Testis (tissue), 2 donors: ENCODE results near the gene DDR1.

Source experiments
- POLR2A ChIP-seq: fragments of 450-650 bp; IDR thresholded peaks from one replicate; pipeline ENCODE4 v1.6.1; 2017; ENCODE audit warnings: antibody characterized with exemption, mild to moderate bottlenecking, moderate library complexity
- TF ChIP-seq, protein P1 (sequence below), 3 experiments: fragments of 450-650 bp in 2 of 3; fragments of 200-600 bp in 1 of 3; sonication (generic) in 1 of 3; IDR thresholded peaks; one replicate each; pipeline ENCODE4 v1.5.1; 2016 to 2019; ENCODE audit warnings: antibody characterized with exemption in 3 of 3, mild to moderate bottlenecking in 2 of 3, moderate library complexity in 1 of 3

DNA sequence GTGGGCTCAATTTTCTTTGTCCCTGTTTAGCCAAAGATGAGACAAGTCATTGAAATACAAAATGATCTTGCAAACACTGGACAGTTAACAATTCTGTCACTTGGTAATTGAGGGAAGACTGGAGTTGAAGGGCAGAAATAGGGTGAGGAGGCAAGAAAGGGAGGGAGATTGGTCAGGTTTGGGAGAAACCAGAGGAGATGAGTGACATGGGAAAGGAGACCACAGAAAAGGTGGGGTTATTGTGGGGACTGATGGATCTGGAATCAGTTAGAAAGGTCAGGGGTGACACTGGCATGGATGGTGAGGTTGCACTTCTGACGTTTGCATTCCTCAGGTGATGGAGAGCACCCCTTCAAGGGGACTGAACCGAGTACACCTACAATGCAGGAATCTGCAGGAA, 24.4 kb downstream of the DDR1 start:
- TF ChIP-seq, protein P1, sequence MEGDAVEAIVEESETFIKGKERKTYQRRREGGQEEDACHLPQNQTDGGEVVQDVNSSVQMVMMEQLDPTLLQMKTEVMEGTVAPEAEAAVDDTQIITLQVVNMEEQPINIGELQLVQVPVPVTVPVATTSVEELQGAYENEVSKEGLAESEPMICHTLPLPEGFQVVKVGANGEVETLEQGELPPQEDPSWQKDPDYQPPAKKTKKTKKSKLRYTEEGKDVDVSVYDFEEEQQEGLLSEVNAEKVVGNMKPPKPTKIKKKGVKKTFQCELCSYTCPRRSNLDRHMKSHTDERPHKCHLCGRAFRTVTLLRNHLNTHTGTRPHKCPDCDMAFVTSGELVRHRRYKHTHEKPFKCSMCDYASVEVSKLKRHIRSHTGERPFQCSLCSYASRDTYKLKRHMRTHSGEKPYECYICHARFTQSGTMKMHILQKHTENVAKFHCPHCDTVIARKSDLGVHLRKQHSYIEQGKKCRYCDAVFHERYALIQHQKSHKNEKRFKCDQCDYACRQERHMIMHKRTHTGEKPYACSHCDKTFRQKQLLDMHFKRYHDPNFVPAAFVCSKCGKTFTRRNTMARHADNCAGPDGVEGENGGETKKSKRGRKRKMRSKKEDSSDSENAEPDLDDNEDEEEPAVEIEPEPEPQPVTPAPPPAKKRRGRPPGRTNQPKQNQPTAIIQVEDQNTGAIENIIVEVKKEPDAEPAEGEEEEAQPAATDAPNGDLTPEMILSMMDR (IDR thresholded peaks at IDR 0.05): no peak
- TF ChIP-seq POLR2A: no peak
